Left kidney (tissue), 2 donors: ENCODE measurements around the gene MRPS34. TPM values are rescaled to one million over a fixed set of nuclear protein-coding genes. Genes with fewer than 3 reads are reported as not detected.

Experiments
- DNase-seq: peaks from one replicate; pipeline ENCODE4 v3.0.0-alpha.2; 2013
- polyA plus RNA-seq: library from polyadenylated mRNA; unstranded; fragments of 120-200 nt; gene quantifications from one replicate; pipeline ENCODE4 v1.2.1, GENCODE V29; 2013; ENCODE audit not compliant: insufficient read length

MRPS34 gene
- polyA plus RNA-seq, 1 donor: 53.8 TPM

GRCh38 chr16:1771188-1771863, 1.6 kb downstream of the MRPS34 start, which contains the start of gene NME3:
Gene NME3 (minus strand): TSS chr16:1771543. CDS start chr16:1771534, 9 bp downstream.
- no peak for DNase-seq

GRCh38 chr16:1770328-1771187, 2.4 kb downstream of the MRPS34 start:
- no peak for DNase-seq

- no peak for DNase-seq
Observed at GRCh38 chr16:1769402-1770300, 3.3 kb downstream of the MRPS34 start.

- no peak for DNase-seq
Observed at GRCh38 chr16:1768767-1769401, 4.0 kb downstream of the MRPS34 start.

- DNase-seq: no peak
Observed at GRCh38 chr16:1768061-1768766, 4.7 kb downstream of the MRPS34 start.

GRCh38 chr16:1767116-1767994, 5.6 kb downstream of the MRPS34 start:
- no peak for DNase-seq

- no peak for DNase-seq
Observed at GRCh38 chr16:1766701-1767100, 6.2 kb downstream of the MRPS34 start.

GRCh38 chr16:1766231-1766630, 6.7 kb downstream of the MRPS34 start:
- no peak for DNase-seq

- no peak for DNase-seq
Observed at GRCh38 chr16:1765826-1766225, 7.1 kb downstream of the MRPS34 start.

GRCh38 chr16:1764971-1765370, 8.0 kb downstream of the MRPS34 start:
- DNase-seq: no peak

GRCh38 chr16:1763521-1764511, 9.1 kb downstream of the MRPS34 start:
- DNase-seq: no peak

- no peak for DNase-seq
Observed at GRCh38 chr16:1762879-1763520, 9.9 kb downstream of the MRPS34 start.

GRCh38 chr16:1762196-1762878, 10.6 kb downstream of the MRPS34 start:
- DNase-seq: no peak

GRCh38 chr16:1761751-1762150, 11.2 kb downstream of the MRPS34 start:
- DNase-seq: no peak

GRCh38 chr16:1760911-1761310, 12.0 kb downstream of the MRPS34 start:
- DNase-seq: no peak

GRCh38 chr16:1759511-1759910, 13.4 kb downstream of the MRPS34 start:
- DNase-seq: no peak

- DNase-seq: no peak
Observed at GRCh38 chr16:1758923-1759322, 14.0 kb downstream of the MRPS34 start.
